GM23248 (cell line): ENCODE data around the gene MICAL2. TPM values are rescaled to one million over a fixed set of nuclear protein-coding genes. Genes with fewer than 3 reads are reported as not detected.

Experiments used
- DNase-seq: peaks from one replicate; pipeline ENCODE4 v3.0.0-alpha.2; 2015
- H2AFZ ChIP-seq: fragments of 200-600 bp; sonication (generic); 2 replicates; pipeline ENCODE4 v1.6.1; 2016; ENCODE audit warnings: antibody characterized with exemption
- H3F3A ChIP-seq: fragments of 200-600 bp; sonication (generic); 2 replicates; pipeline ENCODE4 v1.6.1; 2016; ENCODE audit warnings: mild to moderate bottlenecking, antibody characterized with exemption, mixed run types; ENCODE audit not compliant: insufficient read depth
- H3K27ac ChIP-seq: fragments of 200-600 bp; sonication (generic); 2 replicates; pipeline ENCODE4 v1.5.1; 2016; ENCODE audit warnings: mild to moderate bottlenecking
- H3K27me3 ChIP-seq: fragments of 200-600 bp; sonication (generic); replicated peaks from 2 replicates; pipeline ENCODE4 v1.6.1; 2016; ENCODE audit warnings: mild to moderate bottlenecking; ENCODE audit not compliant: insufficient read depth
- H3K36me3 ChIP-seq: fragments of 200-600 bp; sonication (generic); 2 replicates; pipeline ENCODE4 v1.6.1; 2016; ENCODE audit warnings: low read depth, mild to moderate bottlenecking
- H3K4me1 ChIP-seq: fragments of 200-600 bp; sonication (generic); 2 replicates; pipeline ENCODE4 v1.6.1; 2016; ENCODE audit warnings: mild to moderate bottlenecking; ENCODE audit not compliant: insufficient read depth
- H3K4me2 ChIP-seq: fragments of 200-600 bp; sonication (generic); one replicate; pipeline ENCODE4 v1.6.1; 2016; ENCODE audit warnings: mild to moderate bottlenecking; ENCODE audit not compliant: unreplicated experiment
- H3K4me3 ChIP-seq: fragments of 200-600 bp; sonication (generic); 2 replicates; pipeline ENCODE4 v1.5.1; 2016; ENCODE audit warnings: mild to moderate bottlenecking
- H3K79me2 ChIP-seq: fragments of 200-600 bp; sonication (generic); 2 replicates; pipeline ENCODE4 v1.6.1; 2016; ENCODE audit warnings: mild to moderate bottlenecking; ENCODE audit not compliant: insufficient read depth
- H3K9ac ChIP-seq: fragments of 200-600 bp; sonication (generic); 2 replicates; pipeline ENCODE4 v1.6.1; 2016; ENCODE audit warnings: mild to moderate bottlenecking
- H3K9me2 ChIP-seq: fragments of 200-600 bp; sonication (generic); 2 replicates; pipeline ENCODE4 v1.6.1; 2016; ENCODE audit warnings: mixed run types, mild to moderate bottlenecking, moderate library complexity; ENCODE audit not compliant: insufficient read depth
- H3K9me3 ChIP-seq: fragments of 200-600 bp; sonication (generic); one replicate; pipeline ENCODE4 v1.6.1; 2017; ENCODE audit warnings: low read depth
- H4K20me1 ChIP-seq: fragments of 200-600 bp; sonication (generic); 2 replicates; pipeline ENCODE4 v1.6.0; 2016; ENCODE audit not compliant: insufficient read depth
- EZH2 ChIP-seq: fragments of 200-600 bp; sonication (generic); IDR thresholded peaks from 2 replicates; pipeline ENCODE4 v1.6.1; 2018; ENCODE audit warnings: antibody characterized with exemption, mild to moderate bottlenecking; ENCODE audit not compliant: insufficient read depth, poor library complexity, severe bottlenecking
- EZH2phosphoT487 ChIP-seq: fragments of 200-600 bp; sonication (generic); IDR thresholded peaks from 2 replicates; pipeline ENCODE4 v1.6.1; 2018; ENCODE audit warnings: antibody characterized with exemption, moderate library complexity, mild to moderate bottlenecking, low read depth; ENCODE audit not compliant: insufficient read depth
- WGBS, 2 experiments: methylation state at CpG; one replicate each; pipeline ENCODE4 v1.1.6; 2015 to 2017; ENCODE audit warnings: low lambda C conversion rate in 2 of 2, low coverage in 1 of 2; ENCODE audit errors: missing lambda C conversion rate in 2 of 2; 5-methylcytosine and 5-hydroxymethylcytosine counted together
- in situ Hi-C: fragments of 300-500 bp; cut with MboI; formaldehyde crosslinking; loops from 2 replicates; pipeline ENCODE4 v1.15.0; 2020
- polyA plus RNA-seq: library from polyadenylated mRNA; unstranded; fragments of >200 nt; fragmentation: Nextera tagmentation; extraction: Ambion mirVana; gene quantifications from 2 replicates; pipeline ENCODE4 v1.2.1, GENCODE V29; 2016
- total RNA-seq: library from RNA; depleted of rRNA; stranded (reverse); fragments of >200 nt; shearing (Covaris generic); gene quantifications from 2 replicates; pipeline ENCODE4 v1.2.3, GENCODE V29; 2014

Gene MICAL2
- total and polyA plus RNA-seq, 2 experiments from 2014 or later = 83.3 to 158 TPM

DNA sequence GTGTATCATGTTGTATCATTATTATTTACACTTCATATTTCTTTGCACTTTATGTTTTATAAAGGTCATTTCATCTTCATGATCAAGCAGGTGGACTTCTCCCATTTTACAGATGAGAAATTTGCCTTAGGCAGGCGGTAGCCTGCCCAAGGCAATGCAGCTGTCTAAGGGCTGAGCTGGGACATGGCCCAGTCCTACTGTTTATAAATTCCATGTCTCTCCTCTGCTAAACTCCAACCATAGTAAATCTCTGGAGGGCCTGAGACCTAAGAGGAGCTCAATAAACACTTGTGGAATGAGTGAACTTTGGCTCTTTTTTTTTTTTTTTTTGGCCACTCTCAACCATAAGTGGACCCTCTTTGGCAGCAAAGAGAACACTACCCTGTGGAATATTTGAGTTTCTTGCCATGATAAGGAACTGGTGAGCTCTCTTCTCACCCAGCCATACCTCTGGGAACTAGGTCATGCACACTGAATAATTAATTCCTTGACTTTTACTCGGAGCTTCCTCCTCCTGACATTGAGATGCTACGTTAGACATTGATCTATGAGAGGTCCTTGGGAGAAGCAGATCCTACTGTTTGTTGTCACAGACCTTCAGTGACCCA lies 29.9 kb downstream of the MICAL2 start:
- Histone ChIP-seq H3K9ac (no peak overlapping the region), H3F3A (peaks cover 16% of the 10 kb centered on the region), H3K9me3 (no peaks in the 10 kb centered on the region), H3K27me3 (no peaks in the 10 kb centered on the region), H3K27ac (no peak overlapping the region), H3K79me2 (peaks cover 100% of the 10 kb centered on the region), H3K9me2 (no peaks in the 10 kb centered on the region), H4K20me1 (no peaks in the 10 kb centered on the region), H3K36me3 (peaks cover 28% of the 10 kb centered on the region), H3K4me3 (no peak overlapping the region), H3K4me1 (peaks cover 25% of the 10 kb centered on the region), H3K4me2 (no peak overlapping the region), H2AFZ (no peak overlapping the region)
- TF ChIP-seq EZH2phosphoT487 = no peak
- no peak for TF ChIP-seq EZH2
- WGBS, 2 experiments = 78 to 82% methylated on average over 3 of the region's 3 CpGs
- DNase-seq = no peak
- in situ Hi-C loops = no loop called here

GRCh38 chr11:12141283-12141682 lies 30.9 kb downstream of the MICAL2 start:
- Histone ChIP-seq H3K36me3 (peaks cover 28% of the 10 kb centered on the region), H2AFZ (no peak overlapping the region), H3K4me2 (no peak overlapping the region), H3K27me3 (no peaks in the 10 kb centered on the region), H3K9me2 (no peaks in the 10 kb centered on the region), H3K27ac (no peak overlapping the region), H3K4me1 (peaks cover 25% of the 10 kb centered on the region), H3K9me3 (no peaks in the 10 kb centered on the region), H3K9ac (no peak overlapping the region), H3K4me3 (no peak overlapping the region), H3K79me2 (peaks cover 99% of the 10 kb centered on the region), H3F3A (peaks cover 20% of the 10 kb centered on the region), H4K20me1 (no peaks in the 10 kb centered on the region)
- WGBS, 2 experiments = 97 to 100% methylated on average over 1 of the region's 1 CpG
- in situ Hi-C loops = no loop called here
- no peak for TF ChIP-seq EZH2phosphoT487
- no peak for TF ChIP-seq EZH2
- DNase-seq = no peak

DNA sequence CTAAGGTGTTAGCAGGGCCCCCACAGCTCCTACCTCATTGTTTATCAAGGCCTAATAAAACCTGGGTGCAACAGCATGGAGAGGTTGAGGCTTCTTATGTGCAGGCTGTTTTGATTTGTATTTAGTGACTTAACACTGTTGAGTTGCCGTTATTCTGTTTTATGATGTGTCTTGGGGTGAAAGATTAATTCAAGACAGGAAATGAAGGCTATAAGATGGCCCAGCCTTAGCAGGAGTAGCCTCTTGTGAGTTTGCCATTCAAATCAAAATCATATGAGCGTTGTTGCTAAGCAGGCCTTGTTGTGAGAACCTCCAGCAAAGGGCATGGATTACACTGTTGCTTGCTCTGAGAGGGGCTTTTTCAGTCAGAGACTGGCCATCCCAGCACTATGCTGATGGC lies 31.8 kb downstream of the MICAL2 start:
- Histone ChIP-seq H3K36me3 (peaks cover 28% of the 10 kb centered on the region), H3K9me3 (no peaks in the 10 kb centered on the region), H3K9ac (no peak overlapping the region), H3K4me1 (peaks cover 25% of the 10 kb centered on the region), H4K20me1 (no peaks in the 10 kb centered on the region), H3K27me3 (no peaks in the 10 kb centered on the region), H3F3A (peaks cover 21% of the 10 kb centered on the region), H3K4me3 (no peak overlapping the region), H3K79me2 (peaks cover 98% of the 10 kb centered on the region), H3K4me2 (no peak overlapping the region), H3K27ac (no peak overlapping the region), H2AFZ (no peak overlapping the region), H3K9me2 (no peaks in the 10 kb centered on the region)
- TF ChIP-seq EZH2 = no peak
- TF ChIP-seq EZH2phosphoT487 = no peak
- in situ Hi-C loops = no loop called here
- 39 to 51% methylated on average over 2 of the region's 2 CpGs for WGBS, 2 experiments
- no peak for DNase-seq

DNA sequence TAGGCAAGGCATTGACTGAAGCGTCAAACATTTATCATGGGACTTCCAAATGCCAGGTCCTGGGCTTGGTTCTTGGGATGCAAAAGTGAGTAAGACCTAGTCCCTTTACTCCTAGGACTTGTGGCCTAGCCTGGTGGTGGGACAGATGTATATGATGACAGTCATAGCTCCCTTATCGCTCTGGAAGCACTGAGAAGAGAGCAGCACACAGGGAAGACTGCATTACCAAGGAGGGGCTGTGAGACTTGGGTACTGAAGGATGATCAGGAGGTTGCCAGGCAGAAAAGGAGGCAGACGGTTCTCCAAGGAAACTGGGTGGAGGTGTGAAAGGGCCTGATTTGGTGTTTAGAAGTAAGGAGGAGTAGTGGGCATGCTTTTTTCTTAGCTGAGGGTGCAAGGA lies 32.5 kb downstream of the MICAL2 start:
- Histone ChIP-seq H3K4me1 (peaks cover 25% of the 10 kb centered on the region), H4K20me1 (no peaks in the 10 kb centered on the region), H3K79me2 (peaks cover 98% of the 10 kb centered on the region)

More for the DNA sequence above, 32.5 kb downstream of the MICAL2 start:
- Histone ChIP-seq H3K27me3 (no peaks in the 10 kb centered on the region), H3K4me2 (no peak overlapping the region), H3K9me2 (no peaks in the 10 kb centered on the region), H3K4me3 (no peak overlapping the region), H3K36me3 (peaks cover 28% of the 10 kb centered on the region), H3K9ac (no peak overlapping the region), H3K9me3 (no peaks in the 10 kb centered on the region), H3F3A (peaks cover 26% of the 10 kb centered on the region), H3K27ac (no peak overlapping the region), H2AFZ (no peak overlapping the region)
- 75 to 88% methylated on average over 3 of the region's 3 CpGs for WGBS, 2 experiments
- no peak for TF ChIP-seq EZH2
- no peak for TF ChIP-seq EZH2phosphoT487
- DNase-seq = no peak
- in situ Hi-C loops = no loop called here
